ENCODE measurements around the gene PLAGL1.

GRCh38 chr6:144052488-144052887, 44.4 kb upstream of the PLAGL1 start:
- no peak for TF ChIP-seq CTCF (IDR thresholded peaks at IDR 0.05)
- TF ChIP-seq POLR2A (IDR thresholded peaks at IDR 0.05) = no peak

Data from lower leg skin (tissue), 3 donors.